Cardiac fibroblast (primary cell): Measurements from ENCODE around the gene UNC5A.

Experiments
- DNase-seq, 2 donors: peaks; one replicate each; pipeline versions ENCODE4 v3.0.0 to v3.0.0-alpha.2; 2010; ENCODE audit warnings: low read depth in 2 of 2
- H3K4me3 ChIP-seq, 2 donors: replicated peaks in 1 of 2; 1 replicate in 1 of 2; 2 replicates in 1 of 2; pipeline ENCODE4 v1.5.1; 2011; ENCODE audit warnings: low read depth in 2 of 2, low read length in 2 of 2, mild to moderate bottlenecking in 2 of 2, moderate library complexity in 1 of 2
- TF ChIP-seq, protein P1 (sequence below): IDR thresholded peaks from one replicate; pipeline ENCODE4 v1.5.1; 2011; ENCODE audit warnings: low read depth, mild to moderate bottlenecking, low read length, inconsistent platforms

Gene UNC5A

DNA sequence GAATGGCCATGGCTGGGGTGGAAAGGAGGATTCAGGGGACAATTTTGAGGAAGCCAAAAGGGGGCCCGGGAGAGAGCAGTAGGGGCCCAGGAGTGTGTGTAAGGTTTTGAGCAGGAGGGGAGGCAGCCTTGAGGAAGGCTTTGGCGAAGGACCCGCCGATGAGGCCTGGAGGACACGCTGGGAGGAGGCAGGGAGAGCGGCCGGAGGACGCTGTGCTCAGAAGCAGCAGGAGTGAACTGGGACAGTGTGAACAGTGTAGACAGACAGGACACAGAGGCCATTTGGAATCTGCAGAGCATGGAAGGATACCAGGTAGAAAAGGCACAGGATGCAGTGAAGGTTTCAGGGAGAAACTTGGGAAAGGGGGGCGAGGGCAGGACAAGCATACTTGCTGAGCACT lies 14.9 kb downstream of the UNC5A start:
- no peak overlapping the region for H3K4me3 ChIP-seq
- TF ChIP-seq, protein P1, sequence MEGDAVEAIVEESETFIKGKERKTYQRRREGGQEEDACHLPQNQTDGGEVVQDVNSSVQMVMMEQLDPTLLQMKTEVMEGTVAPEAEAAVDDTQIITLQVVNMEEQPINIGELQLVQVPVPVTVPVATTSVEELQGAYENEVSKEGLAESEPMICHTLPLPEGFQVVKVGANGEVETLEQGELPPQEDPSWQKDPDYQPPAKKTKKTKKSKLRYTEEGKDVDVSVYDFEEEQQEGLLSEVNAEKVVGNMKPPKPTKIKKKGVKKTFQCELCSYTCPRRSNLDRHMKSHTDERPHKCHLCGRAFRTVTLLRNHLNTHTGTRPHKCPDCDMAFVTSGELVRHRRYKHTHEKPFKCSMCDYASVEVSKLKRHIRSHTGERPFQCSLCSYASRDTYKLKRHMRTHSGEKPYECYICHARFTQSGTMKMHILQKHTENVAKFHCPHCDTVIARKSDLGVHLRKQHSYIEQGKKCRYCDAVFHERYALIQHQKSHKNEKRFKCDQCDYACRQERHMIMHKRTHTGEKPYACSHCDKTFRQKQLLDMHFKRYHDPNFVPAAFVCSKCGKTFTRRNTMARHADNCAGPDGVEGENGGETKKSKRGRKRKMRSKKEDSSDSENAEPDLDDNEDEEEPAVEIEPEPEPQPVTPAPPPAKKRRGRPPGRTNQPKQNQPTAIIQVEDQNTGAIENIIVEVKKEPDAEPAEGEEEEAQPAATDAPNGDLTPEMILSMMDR: no peak
- DNase-seq: no peak

DNA sequence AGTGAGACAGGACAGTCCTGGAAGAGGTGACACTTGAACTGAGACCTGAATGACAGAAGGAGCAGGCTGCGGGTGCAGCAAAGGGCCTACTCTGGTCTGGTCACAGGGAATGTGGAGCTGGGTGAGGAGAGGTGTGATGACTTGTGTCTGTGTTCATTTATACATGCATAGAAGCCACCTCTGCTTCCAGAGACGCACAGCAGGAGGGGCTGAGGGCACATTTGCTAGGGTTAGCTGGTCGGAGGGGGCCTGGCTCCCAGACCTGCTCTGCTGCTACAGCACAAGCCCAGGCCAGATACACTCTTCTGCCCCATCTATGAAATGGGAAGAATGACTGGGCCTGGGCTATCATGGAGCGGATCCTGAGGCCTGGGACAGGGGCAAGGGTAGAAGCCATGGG lies 15.6 kb downstream of the UNC5A start:
- no peak overlapping the region for H3K4me3 ChIP-seq
- TF ChIP-seq, protein P1: no peak
- DNase-seq: no peak

DNA sequence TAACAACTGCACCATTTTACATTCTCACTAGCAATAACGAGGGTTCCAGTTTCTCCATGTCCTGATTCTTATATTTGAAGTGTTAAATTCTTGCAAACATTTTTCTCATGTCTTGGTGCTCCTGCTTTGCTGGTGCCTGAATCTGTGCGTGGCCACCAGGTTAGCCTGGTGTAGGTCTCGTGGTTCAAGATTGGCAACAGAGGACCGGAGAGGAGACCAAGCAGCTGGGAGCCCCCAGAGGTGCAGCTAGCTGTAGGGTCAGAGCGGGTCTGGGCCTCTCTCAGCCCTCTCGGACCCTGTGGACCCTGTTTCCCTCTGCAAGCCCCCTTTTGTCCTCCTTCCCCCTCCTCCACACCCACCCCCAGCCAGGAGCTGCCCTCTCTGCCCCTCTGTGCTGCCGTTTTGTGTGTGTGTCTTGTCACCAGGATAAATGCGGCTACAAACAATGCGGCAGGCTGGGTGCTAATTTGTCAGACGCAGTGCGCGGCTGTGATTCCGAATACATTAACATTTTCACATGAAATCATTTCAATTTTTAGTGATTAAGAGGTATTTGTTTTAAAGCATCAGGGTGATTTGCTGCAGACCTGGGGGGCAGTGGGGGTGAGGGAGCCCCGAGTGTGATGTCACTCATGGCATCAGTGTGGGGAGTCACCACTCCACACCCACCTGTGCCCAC lies 17.5 kb downstream of the UNC5A start:
- no peak overlapping the region for H3K4me3 ChIP-seq
- DNase-seq: no peak
- TF ChIP-seq, protein P1: no peak

DNA sequence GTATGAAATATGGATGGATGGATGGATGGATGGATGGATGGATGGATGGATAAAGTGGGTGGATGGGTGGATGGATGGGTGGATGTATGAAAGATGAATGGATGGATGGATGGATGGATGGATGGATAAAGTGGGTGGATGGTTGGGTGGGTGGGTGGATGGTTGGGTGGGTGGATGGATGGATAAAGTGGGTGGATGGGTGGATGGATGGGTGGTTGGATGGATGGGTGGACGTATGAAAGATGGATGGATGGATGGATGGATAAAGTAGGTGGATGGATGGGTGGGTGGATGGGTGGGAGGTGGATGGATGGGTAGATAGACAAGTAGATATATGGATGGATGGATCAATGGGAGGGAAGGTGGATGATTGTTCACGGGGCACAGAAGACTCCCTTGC lies 19.0 kb downstream of the UNC5A start:
- no peak for DNase-seq
- H3K4me3 ChIP-seq: no peak overlapping the region
- TF ChIP-seq, protein P1: no peak

DNA sequence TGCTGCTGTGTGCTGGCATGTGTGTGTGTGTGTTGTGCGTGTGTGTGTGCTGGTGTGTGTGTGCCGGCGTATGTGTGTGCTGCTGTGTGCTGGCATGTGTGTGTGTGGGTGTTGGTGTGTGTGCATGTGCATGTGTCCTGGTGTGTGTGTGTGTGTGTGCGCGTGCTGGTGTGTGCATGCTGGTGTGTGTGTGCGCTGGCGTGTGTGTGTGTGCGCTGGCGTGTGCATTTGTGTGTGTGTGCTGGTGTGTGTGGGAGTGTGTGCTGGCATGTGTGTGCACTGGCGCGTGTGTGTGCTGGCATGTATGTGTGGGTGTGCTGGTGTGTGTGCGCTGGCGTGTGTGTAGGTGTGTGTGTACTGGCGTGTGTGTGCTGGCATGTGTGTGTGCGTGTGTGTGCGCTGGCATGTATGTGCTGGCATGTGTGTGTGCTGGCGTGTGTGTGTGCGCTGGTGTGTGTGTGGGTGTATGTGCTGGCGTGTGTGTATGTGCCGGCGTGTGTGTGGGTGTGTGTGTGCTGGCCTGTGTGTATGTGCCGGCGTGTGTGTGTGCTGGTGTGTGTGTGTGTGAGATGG lies 20.1 kb downstream of the UNC5A start:
- no peak overlapping the region for H3K4me3 ChIP-seq
- TF ChIP-seq, protein P1: no peak
- DNase-seq: no peak

DNA sequence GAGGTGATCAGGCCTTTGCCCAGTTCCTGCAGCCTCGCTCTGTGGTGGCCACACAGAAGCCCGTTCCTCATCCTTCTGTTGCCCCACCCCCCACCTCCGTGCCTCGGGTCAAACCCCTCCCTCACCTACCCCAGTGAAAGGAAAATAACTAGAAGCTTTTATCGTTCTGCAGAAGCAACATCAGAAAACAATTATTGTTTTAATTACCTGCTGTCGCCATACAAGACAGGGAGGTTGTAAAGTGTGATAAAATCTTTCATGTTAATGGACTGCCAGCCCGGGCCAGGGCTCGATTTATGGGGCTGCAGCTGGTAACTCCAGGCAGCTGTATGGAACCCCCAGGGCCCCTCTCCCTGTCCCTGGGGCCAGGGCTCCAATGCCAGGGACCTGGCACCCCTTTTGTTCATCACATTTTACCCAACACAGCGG lies 20.6 kb downstream of the UNC5A start:
- H3K4me3 ChIP-seq: no peak overlapping the region
- no peak for DNase-seq
- TF ChIP-seq, protein P1: no peak

DNA sequence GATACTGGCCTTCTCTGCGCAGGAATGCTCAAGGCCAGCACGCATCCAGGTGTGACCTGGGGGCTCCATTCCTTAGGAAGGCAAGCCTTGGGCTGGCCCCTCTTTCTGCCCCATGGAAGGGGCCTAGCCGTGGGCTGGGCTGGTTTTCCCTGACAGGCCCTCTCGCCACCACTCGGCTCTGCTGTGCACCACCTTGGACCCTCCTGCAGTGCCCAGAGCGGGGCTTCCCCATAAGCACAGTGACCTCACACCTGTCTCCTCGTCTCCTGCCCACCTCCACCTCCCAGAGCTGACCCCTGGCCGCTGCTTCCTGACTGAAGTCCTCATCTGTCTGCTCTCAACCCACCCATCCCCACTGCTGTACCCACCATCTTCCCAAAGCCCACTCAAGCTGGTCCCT lies 21.1 kb downstream of the UNC5A start:
- no peak for DNase-seq
- TF ChIP-seq, protein P1: no peak
- H3K4me3 ChIP-seq: no peak overlapping the region
